Smooth muscle cell (in vitro differentiated cells): ENCODE data around the gene CFAP46. TPM values are rescaled to one million over a fixed set of nuclear protein-coding genes. Genes with fewer than 3 reads are reported as not detected.

ENCODE experiments used
- DNase-seq: peaks from one replicate; lab custom pipeline; 2025; ENCODE audit not compliant: unreplicated experiment; lab: John Stamatoyannopoulos, UW
- H2AFZ ChIP-seq: fragments of 200-600 bp; sonication (generic); 2 replicates; pipeline ENCODE4 v1.6.0; 2016; ENCODE audit warnings: antibody characterized with exemption, low read depth, mild to moderate bottlenecking
- H3F3A ChIP-seq: fragments of 200-600 bp; sonication (generic); 2 replicates; pipeline ENCODE4 v1.6.0; 2017; ENCODE audit warnings: antibody characterized with exemption, low read depth
- H3K27ac ChIP-seq: fragments of 200-600 bp; sonication (generic); 2 replicates; pipeline ENCODE4 v1.5.1; 2016; ENCODE audit warnings: low read depth, mild to moderate bottlenecking
- H3K27me3 ChIP-seq: fragments of 200-600 bp; sonication (generic); 2 replicates; pipeline ENCODE4 v1.6.1; 2016; ENCODE audit warnings: low read depth, mild to moderate bottlenecking
- H3K36me3 ChIP-seq: fragments of 200-600 bp; sonication (generic); 2 replicates; pipeline ENCODE4 v1.5.1; 2016; ENCODE audit warnings: low read depth
- H3K4me1 ChIP-seq: fragments of 200-600 bp; sonication (generic); 2 replicates; pipeline ENCODE4 v1.5.1; 2016; ENCODE audit warnings: low read depth
- H3K4me2 ChIP-seq: fragments of 200-600 bp; sonication (generic); 2 replicates; pipeline ENCODE4 v1.6.0; 2016; ENCODE audit warnings: mild to moderate bottlenecking
- H3K4me3 ChIP-seq: fragments of 200-600 bp; sonication (generic); 2 replicates; pipeline ENCODE4 v1.5.1; 2016; ENCODE audit warnings: mild to moderate bottlenecking
- H3K79me2 ChIP-seq: fragments of 200-600 bp; sonication (generic); 2 replicates; pipeline ENCODE4 v1.6.0; 2016; ENCODE audit warnings: low read depth, mild to moderate bottlenecking
- H3K9ac ChIP-seq: fragments of 200-600 bp; sonication (generic); 2 replicates; pipeline ENCODE4 v1.6.0; 2016; ENCODE audit warnings: low read depth
- H3K9me3 ChIP-seq: fragments of 200-600 bp; sonication (generic); replicated peaks from 2 replicates; pipeline ENCODE4 v1.5.1; 2016; ENCODE audit warnings: low read depth
- H4K20me1 ChIP-seq: fragments of 200-600 bp; sonication (generic); 2 replicates; pipeline ENCODE4 v1.6.0; 2016; ENCODE audit warnings: low read depth
- WGBS: methylation state at CpG from one replicate; pipeline ENCODE4 v1.1.7; 2016; ENCODE audit warnings: low lambda C conversion rate; 5-methylcytosine and 5-hydroxymethylcytosine counted together
- polyA plus RNA-seq: library from polyadenylated mRNA; unstranded; fragments of >200 nt; fragmentation: Nextera tagmentation; extraction: Ambion mirVana; gene quantifications from 2 replicates; pipeline ENCODE4 v1.2.1, GENCODE V29; 2016
- total RNA-seq: library from RNA; depleted of rRNA; stranded (reverse); fragments of >200 nt; gene quantifications from 2 replicates; pipeline ENCODE4 v1.2.3, GENCODE V29; 2014
- TF ChIP-seq, protein P1 (sequence below): fragments of 200-600 bp; sonication (generic); IDR thresholded peaks from 2 replicates; pipeline ENCODE4 v1.5.1; 2017; ENCODE audit warnings: borderline replicate concordance, mild to moderate bottlenecking, antibody characterized with exemption; ENCODE audit not compliant: insufficient read depth, poor library complexity, severe bottlenecking

Gene CFAP46
- total and polyA plus RNA-seq, 2 experiments from 2014 or later: 1.1 to 2.0 TPM

DNA sequence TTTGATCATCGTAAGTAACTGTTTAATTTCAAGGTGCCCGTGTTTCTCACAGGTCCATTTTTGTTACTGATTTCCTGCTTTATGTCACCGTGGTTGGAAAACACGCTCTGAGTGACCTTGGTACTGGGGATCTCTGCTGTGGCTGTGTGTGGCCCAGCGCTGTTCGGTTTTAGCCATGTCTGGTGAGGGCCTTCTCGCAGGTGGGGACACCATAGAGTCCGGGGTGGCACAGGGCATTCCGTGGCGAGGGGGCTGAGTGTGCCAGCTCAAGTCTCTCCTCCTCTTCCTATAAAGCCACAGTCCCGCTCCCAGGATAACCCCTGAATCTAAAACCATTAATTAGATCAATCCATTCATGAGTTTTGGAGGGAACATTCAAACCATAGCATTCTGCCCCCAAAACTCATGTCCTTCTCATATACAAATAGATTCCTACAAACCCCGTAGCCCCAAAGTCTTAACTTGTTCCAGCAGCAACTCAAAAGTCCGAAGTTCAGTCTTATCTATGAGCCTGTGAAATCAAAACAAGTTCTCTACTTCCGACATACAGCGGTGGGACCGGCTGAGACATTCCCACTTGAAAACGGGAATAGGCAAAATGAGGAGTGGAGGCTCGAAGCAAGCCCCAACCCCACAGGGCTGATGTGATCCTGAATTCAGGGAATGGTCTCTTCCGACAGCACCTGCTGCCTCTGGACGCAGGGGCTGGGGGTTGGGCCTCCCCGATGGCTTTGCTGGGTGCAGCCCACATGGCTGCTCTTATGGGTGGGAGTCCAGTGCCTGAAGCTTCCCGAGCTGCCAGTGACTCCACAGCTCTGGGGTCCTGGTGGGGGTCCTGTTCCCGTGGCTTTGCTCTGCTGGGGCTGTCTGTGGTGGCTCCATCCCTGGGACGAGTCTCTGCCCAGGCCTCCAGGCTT is 101.4 kb downstream of the CFAP46 start:
- H3K79me2 ChIP-seq: no peaks in the 10 kb centered on the region
- 92% methylated on average over 24 of the region's 24 CpGs for WGBS
- no peaks in the 10 kb centered on the region for H3K36me3 ChIP-seq
- no peaks in the 10 kb centered on the region for H3K27me3 ChIP-seq
- no peak overlapping the region for H3K9ac ChIP-seq
- no peak overlapping the region for H3K4me2 ChIP-seq
- no peaks in the 10 kb centered on the region for H4K20me1 ChIP-seq
- H3K4me1 ChIP-seq: no peaks in the 10 kb centered on the region
- H3K27ac ChIP-seq: no peak overlapping the region
- no peak for DNase-seq
- TF ChIP-seq, protein P1, sequence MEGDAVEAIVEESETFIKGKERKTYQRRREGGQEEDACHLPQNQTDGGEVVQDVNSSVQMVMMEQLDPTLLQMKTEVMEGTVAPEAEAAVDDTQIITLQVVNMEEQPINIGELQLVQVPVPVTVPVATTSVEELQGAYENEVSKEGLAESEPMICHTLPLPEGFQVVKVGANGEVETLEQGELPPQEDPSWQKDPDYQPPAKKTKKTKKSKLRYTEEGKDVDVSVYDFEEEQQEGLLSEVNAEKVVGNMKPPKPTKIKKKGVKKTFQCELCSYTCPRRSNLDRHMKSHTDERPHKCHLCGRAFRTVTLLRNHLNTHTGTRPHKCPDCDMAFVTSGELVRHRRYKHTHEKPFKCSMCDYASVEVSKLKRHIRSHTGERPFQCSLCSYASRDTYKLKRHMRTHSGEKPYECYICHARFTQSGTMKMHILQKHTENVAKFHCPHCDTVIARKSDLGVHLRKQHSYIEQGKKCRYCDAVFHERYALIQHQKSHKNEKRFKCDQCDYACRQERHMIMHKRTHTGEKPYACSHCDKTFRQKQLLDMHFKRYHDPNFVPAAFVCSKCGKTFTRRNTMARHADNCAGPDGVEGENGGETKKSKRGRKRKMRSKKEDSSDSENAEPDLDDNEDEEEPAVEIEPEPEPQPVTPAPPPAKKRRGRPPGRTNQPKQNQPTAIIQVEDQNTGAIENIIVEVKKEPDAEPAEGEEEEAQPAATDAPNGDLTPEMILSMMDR: no peak
- H2AFZ ChIP-seq: no peak overlapping the region
- no peak overlapping the region for H3K4me3 ChIP-seq
- H3K9me3 ChIP-seq: no peaks in the 10 kb centered on the region
- H3F3A ChIP-seq: no peaks in the 10 kb centered on the region

GRCh38 chr10:132839061-132839460 is 103.3 kb downstream of the CFAP46 start:
- Histone ChIP-seq H2AFZ (no peak overlapping the region), H3K4me2 (no peak overlapping the region), H3K79me2 (no peaks in the 10 kb centered on the region), H3K9ac (no peak overlapping the region), H4K20me1 (no peaks in the 10 kb centered on the region), H3F3A (no peaks in the 10 kb centered on the region), H3K9me3 (no peaks in the 10 kb centered on the region), H3K27me3 (no peaks in the 10 kb centered on the region), H3K4me3 (no peak overlapping the region), H3K27ac (no peak overlapping the region), H3K4me1 (no peaks in the 10 kb centered on the region), H3K36me3 (no peaks in the 10 kb centered on the region)
- DNase-seq: no peak
- TF ChIP-seq, protein P1: no peak
- 88% methylated on average over 13 of the region's 13 CpGs for WGBS

- TF ChIP-seq, protein P1: no peak
- no peak for DNase-seq
- Histone ChIP-seq H3K4me3 (no peak overlapping the region), H3K4me1 (no peaks in the 10 kb centered on the region), H3K27me3 (no peaks in the 10 kb centered on the region), H3K9ac (no peak overlapping the region), H3K4me2 (no peak overlapping the region), H3K79me2 (no peaks in the 10 kb centered on the region), H3K9me3 (no peaks in the 10 kb centered on the region), H3K27ac (no peak overlapping the region), H4K20me1 (no peaks in the 10 kb centered on the region), H3K36me3 (no peaks in the 10 kb centered on the region), H3F3A (no peaks in the 10 kb centered on the region), H2AFZ (no peak overlapping the region)
- 92% methylated on average over 21 of the region's 21 CpGs for WGBS
Observed at GRCh38 chr10:132838346-132838970, 103.9 kb downstream of the CFAP46 start.
